Measurements from ENCODE around the gene PLA2G4A. TPM values are rescaled to one million over a fixed set of nuclear protein-coding genes. Genes with fewer than 3 reads are reported as not detected.

PLA2G4A gene
- total and polyA plus RNA-seq, 5 donors from 2014 or later = not detected

- H3K9me3 Mint-ChIP-seq = no peaks in the 10 kb centered on the region
- no peak overlapping the region for H3K27ac ChIP-seq (ENCODE audit: insufficient read depth, low read length, poor library complexity, severe bottlenecking)
- H3K4me1 ChIP-seq (ENCODE audit: control insufficient read depth, insufficient read depth, low read length, poor library complexity, severe bottlenecking) = no peaks in the 10 kb centered on the region
- H3K36me3 Mint-ChIP-seq = no peaks in the 10 kb centered on the region
- H3K4me1 Mint-ChIP-seq = no peaks in the 10 kb centered on the region
- no peaks in the 10 kb centered on the region for H3K36me3 ChIP-seq (ENCODE audit: control insufficient read depth, insufficient read depth, low read length)
- no peak overlapping the region for H3K27ac Mint-ChIP-seq
- H3K9me3 ChIP-seq (ENCODE audit: control insufficient read depth in 2 of 2, low read length in 2 of 2) = no peaks in the 10 kb centered on the region
- no peaks in the 10 kb centered on the region for H3K27me3 ChIP-seq (ENCODE audit: control insufficient read depth, insufficient read depth, low read length)
- no peak overlapping the region for H3K4me3 Mint-ChIP-seq
- no peak for ATAC-seq (ENCODE audit: low read depth in 2 of 2)
- DNase-seq = no peak
- peaks cover 4% of the 10 kb centered on the region for H3K27me3 Mint-ChIP-seq
- H3K4me3 ChIP-seq (ENCODE audit: low read depth, low read length) = no peak overlapping the region
These were observed 139.1 kb downstream of the PLA2G4A start for GRCh38 chr1:186967656-186968394.

DNA sequence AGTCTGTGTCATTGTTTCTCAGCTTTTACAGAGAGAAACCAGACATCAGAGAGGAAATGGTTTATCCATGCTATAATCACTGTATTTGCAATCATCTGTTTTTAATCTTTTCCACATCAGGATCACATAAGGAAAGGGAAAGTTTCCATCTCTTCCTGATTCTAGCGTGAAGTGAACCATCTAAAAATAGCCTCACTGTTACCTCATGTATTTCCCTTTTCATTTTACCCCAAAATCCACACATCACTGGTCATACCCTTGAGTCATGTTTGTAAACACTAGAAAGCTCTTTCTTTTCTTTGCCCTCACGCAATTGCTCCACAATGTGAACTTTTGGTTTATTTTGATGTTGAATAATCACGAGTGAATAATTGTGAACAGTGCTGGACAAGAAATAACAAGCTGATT is 146.0 kb downstream of the PLA2G4A start:
- no peaks in the 10 kb centered on the region for H3K36me3 Mint-ChIP-seq
- H3K4me3 Mint-ChIP-seq = no peak overlapping the region
- H3K36me3 ChIP-seq (ENCODE audit: control insufficient read depth, insufficient read depth, low read length) = no peaks in the 10 kb centered on the region
- no peak overlapping the region for H3K4me3 ChIP-seq (ENCODE audit: low read depth, low read length)
- no peak for ATAC-seq (ENCODE audit: low read depth in 2 of 2)
- H3K27ac Mint-ChIP-seq = no peak overlapping the region
- H3K27me3 Mint-ChIP-seq = no peaks in the 10 kb centered on the region
- H3K27ac ChIP-seq (ENCODE audit: insufficient read depth, low read length, poor library complexity, severe bottlenecking) = no peak overlapping the region
- no peaks in the 10 kb centered on the region for H3K9me3 ChIP-seq (ENCODE audit: control insufficient read depth in 2 of 2, low read length in 2 of 2)
- H3K4me1 ChIP-seq (ENCODE audit: control insufficient read depth, insufficient read depth, low read length, poor library complexity, severe bottlenecking) = no peaks in the 10 kb centered on the region
- H3K27me3 ChIP-seq (ENCODE audit: control insufficient read depth, insufficient read depth, low read length) = no peaks in the 10 kb centered on the region
- H3K4me1 Mint-ChIP-seq = peaks cover 0 to 4% (median 0%) of the 10 kb centered on the region in 4 donors
- peaks cover 0 to 3% (median 0%) of the 10 kb centered on the region in 7 donors for H3K9me3 Mint-ChIP-seq
- no peak for DNase-seq

DNA sequence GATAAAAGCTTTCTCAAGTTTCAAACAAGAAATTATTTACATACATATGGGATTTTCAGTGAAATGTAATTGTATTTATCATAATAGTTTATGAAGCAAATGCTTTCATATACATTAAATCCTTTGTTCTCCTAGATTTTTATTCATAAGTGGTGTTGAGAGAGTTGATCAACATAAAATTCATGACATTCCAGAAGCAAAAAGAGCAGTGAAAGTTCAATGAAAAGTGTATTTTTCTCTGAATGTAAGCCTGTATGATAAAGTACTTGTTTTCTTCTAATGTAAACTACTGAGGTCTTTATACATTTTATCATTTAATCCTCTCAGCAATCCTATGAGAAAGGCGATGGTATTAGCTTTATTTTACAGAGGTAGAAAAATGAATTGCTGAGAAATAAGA is 146.5 kb downstream of the PLA2G4A start:
- Mint-ChIP-seq H3K27ac (no peak overlapping the region), H3K4me1 (peaks cover 0 to 4% (median 0%) of the 10 kb centered on the region in 4 donors), H3K27me3 (no peaks in the 10 kb centered on the region), H3K36me3 (no peaks in the 10 kb centered on the region), H3K4me3 (no peak overlapping the region), H3K9me3 (peaks cover 0 to 3% (median 0%) of the 10 kb centered on the region in 7 donors)
- Histone ChIP-seq H3K27me3 (ENCODE audit: control insufficient read depth, insufficient read depth, low read length) (no peaks in the 10 kb centered on the region), H3K4me1 (ENCODE audit: control insufficient read depth, insufficient read depth, low read length, poor library complexity, severe bottlenecking) (no peaks in the 10 kb centered on the region), H3K27ac (ENCODE audit: insufficient read depth, low read length, poor library complexity, severe bottlenecking) (no peak overlapping the region), H3K36me3 (ENCODE audit: control insufficient read depth, insufficient read depth, low read length) (no peaks in the 10 kb centered on the region), H3K9me3 (ENCODE audit: control insufficient read depth in 2 of 2, low read length in 2 of 2) (no peaks in the 10 kb centered on the region), H3K4me3 (ENCODE audit: low read depth, low read length) (no peak overlapping the region)
- DNase-seq (no peak), ATAC-seq (ENCODE audit: low read depth in 2 of 2) (no peak)

DNA sequence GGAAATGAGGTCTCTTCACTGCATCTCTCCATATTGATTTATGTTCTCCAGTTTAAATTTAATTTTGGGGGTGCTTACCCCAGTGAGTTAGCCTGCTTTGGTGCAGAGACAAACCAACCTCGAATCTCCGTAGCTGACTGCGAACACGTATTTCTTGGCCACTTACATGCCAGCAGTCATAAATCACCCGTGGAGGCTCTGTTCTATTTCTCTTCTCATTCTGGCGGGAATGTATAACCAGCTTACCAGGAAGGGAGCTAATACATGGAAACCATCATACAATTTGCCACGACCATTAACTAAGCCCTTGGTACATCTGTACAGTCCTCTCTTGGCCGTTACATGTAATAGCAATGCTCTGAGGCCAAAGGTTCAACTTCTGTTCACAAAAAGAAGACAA is 148.0 kb downstream of the PLA2G4A start:
- H3K4me3 Mint-ChIP-seq = no peak overlapping the region
- peaks cover 0 to 3% (median 0%) of the 10 kb centered on the region in 7 donors for H3K9me3 Mint-ChIP-seq
- no peaks in the 10 kb centered on the region for H3K27me3 ChIP-seq (ENCODE audit: control insufficient read depth, insufficient read depth, low read length)
- H3K36me3 ChIP-seq (ENCODE audit: control insufficient read depth, insufficient read depth, low read length) = no peaks in the 10 kb centered on the region
- no peaks in the 10 kb centered on the region for H3K27me3 Mint-ChIP-seq
- H3K27ac Mint-ChIP-seq = no peak overlapping the region
- ATAC-seq (ENCODE audit: low read depth in 2 of 2) (no peak), DNase-seq (no peak)
- H3K36me3 Mint-ChIP-seq = no peaks in the 10 kb centered on the region
- H3K4me1 ChIP-seq (ENCODE audit: control insufficient read depth, insufficient read depth, low read length, poor library complexity, severe bottlenecking) = no peaks in the 10 kb centered on the region
- H3K27ac ChIP-seq (ENCODE audit: insufficient read depth, low read length, poor library complexity, severe bottlenecking) = no peak overlapping the region
- H3K9me3 ChIP-seq (ENCODE audit: control insufficient read depth in 2 of 2, low read length in 2 of 2) = no peaks in the 10 kb centered on the region
- H3K4me3 ChIP-seq (ENCODE audit: low read depth, low read length) = no peak overlapping the region
- H3K4me1 Mint-ChIP-seq = peaks cover 0 to 4% (median 0%) of the 10 kb centered on the region in 4 donors

DNA sequence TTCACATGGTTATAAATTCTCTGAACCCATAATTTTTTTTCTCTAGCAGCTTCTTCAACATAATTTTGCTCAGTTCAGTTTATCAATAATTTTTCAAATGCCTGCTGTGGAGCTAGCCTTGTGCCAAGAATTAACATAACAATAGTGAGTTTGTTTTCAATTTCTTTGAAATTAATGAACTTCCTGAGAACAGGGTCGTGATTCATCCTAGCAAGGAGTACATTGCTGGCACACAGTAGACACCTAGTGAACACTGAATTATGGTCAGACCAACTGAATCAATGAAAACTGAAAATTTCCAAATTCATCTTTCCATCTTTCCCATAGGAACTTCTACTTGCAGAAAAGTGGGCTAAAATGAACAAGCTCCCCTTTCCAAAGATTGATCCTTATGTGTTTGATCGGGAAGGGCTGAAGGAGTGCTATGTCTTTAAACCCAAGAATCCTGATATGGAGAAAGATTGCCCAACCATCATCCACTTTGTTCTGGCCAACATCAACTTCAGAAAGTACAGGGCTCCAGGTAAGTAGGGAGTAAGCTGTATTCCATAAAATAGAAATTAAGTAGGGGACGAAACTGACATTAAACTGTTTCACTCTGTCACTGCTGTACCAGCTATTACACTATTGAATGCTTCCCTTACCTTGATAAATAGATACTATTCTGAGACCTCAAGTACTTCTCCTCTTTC is 148.7 kb downstream of the PLA2G4A start:
- H3K36me3 Mint-ChIP-seq = no peaks in the 10 kb centered on the region
- no peaks in the 10 kb centered on the region for H3K4me1 ChIP-seq (ENCODE audit: control insufficient read depth, insufficient read depth, low read length, poor library complexity, severe bottlenecking)
- ATAC-seq (ENCODE audit: low read depth in 2 of 2) = no peak
- no peak overlapping the region for H3K27ac ChIP-seq (ENCODE audit: insufficient read depth, low read length, poor library complexity, severe bottlenecking)
- H3K4me1 Mint-ChIP-seq = peaks cover 0 to 4% (median 0%) of the 10 kb centered on the region in 4 donors
- no peak overlapping the region for H3K4me3 ChIP-seq (ENCODE audit: low read depth, low read length)
- no peak for DNase-seq
- no peaks in the 10 kb centered on the region for H3K9me3 ChIP-seq (ENCODE audit: control insufficient read depth in 2 of 2, low read length in 2 of 2)
- H3K27me3 Mint-ChIP-seq = no peaks in the 10 kb centered on the region
- no peak overlapping the region for H3K4me3 Mint-ChIP-seq
- peaks cover 0 to 3% (median 0%) of the 10 kb centered on the region in 7 donors for H3K9me3 Mint-ChIP-seq
- no peaks in the 10 kb centered on the region for H3K36me3 ChIP-seq (ENCODE audit: control insufficient read depth, insufficient read depth, low read length)
- no peak overlapping the region for H3K27ac Mint-ChIP-seq
- no peaks in the 10 kb centered on the region for H3K27me3 ChIP-seq (ENCODE audit: control insufficient read depth, insufficient read depth, low read length)

GRCh38 chr1:186978596-186979556 is 150.1 kb downstream of the PLA2G4A start:
- no peaks in the 10 kb centered on the region for H3K27me3 Mint-ChIP-seq
- ATAC-seq (ENCODE audit: low read depth in 2 of 2) (no peak), DNase-seq (no peak)
- no peaks in the 10 kb centered on the region for H3K36me3 ChIP-seq (ENCODE audit: control insufficient read depth, insufficient read depth, low read length)
- H3K27ac ChIP-seq (ENCODE audit: insufficient read depth, low read length, poor library complexity, severe bottlenecking) = no peak overlapping the region
- H3K9me3 ChIP-seq (ENCODE audit: control insufficient read depth in 2 of 2, low read length in 2 of 2) = no peaks in the 10 kb centered on the region
- H3K4me3 ChIP-seq (ENCODE audit: low read depth, low read length) = no peak overlapping the region
- H3K4me1 Mint-ChIP-seq = peaks cover 0 to 4% (median 0%) of the 10 kb centered on the region in 4 donors
- no peaks in the 10 kb centered on the region for H3K4me1 ChIP-seq (ENCODE audit: control insufficient read depth, insufficient read depth, low read length, poor library complexity, severe bottlenecking)
- H3K27me3 ChIP-seq (ENCODE audit: control insufficient read depth, insufficient read depth, low read length) = no peaks in the 10 kb centered on the region
- H3K27ac Mint-ChIP-seq = no peak overlapping the region
- no peak overlapping the region for H3K4me3 Mint-ChIP-seq
- H3K36me3 Mint-ChIP-seq = no peaks in the 10 kb centered on the region
- peaks cover 0 to 3% (median 0%) of the 10 kb centered on the region in 7 donors for H3K9me3 Mint-ChIP-seq

GRCh38 chr1:186980400-186980799 is 151.7 kb downstream of the PLA2G4A start:
- no peak for DNase-seq
- Mint-ChIP-seq H3K36me3 (no peaks in the 10 kb centered on the region), H3K27ac (no peak overlapping the region), H3K9me3 (no peaks in the 10 kb centered on the region), H3K4me1 (peaks cover 0 to 4% (median 0%) of the 10 kb centered on the region in 4 donors), H3K27me3 (peaks cover 6% of the 10 kb centered on the region), H3K4me3 (no peak overlapping the region)
- H3K9me3 ChIP-seq (ENCODE audit: control insufficient read depth in 2 of 2, low read length in 2 of 2) = no peaks in the 10 kb centered on the region
- H3K27ac ChIP-seq (ENCODE audit: insufficient read depth, low read length, poor library complexity, severe bottlenecking) = no peak overlapping the region
- H3K27me3 ChIP-seq (ENCODE audit: control insufficient read depth, insufficient read depth, low read length) = no peaks in the 10 kb centered on the region
- no peaks in the 10 kb centered on the region for H3K36me3 ChIP-seq (ENCODE audit: control insufficient read depth, insufficient read depth, low read length)
- H3K4me3 ChIP-seq (ENCODE audit: low read depth, low read length) = no peak overlapping the region
- no peaks in the 10 kb centered on the region for H3K4me1 ChIP-seq (ENCODE audit: control insufficient read depth, insufficient read depth, low read length, poor library complexity, severe bottlenecking)
- no peak for ATAC-seq (ENCODE audit: low read depth in 2 of 2)
